NCI-H1092 (cell line): ENCODE results near the gene ATOH1.

Experiments
- DNase-seq: peaks from one replicate; lab custom pipeline; 2025; lab: John Stamatoyannopoulos, UW

The ATOH1 gene

GRCh38 chr4:93835929-93836328 lies 7.4 kb downstream of the ATOH1 start:
- no peak for DNase-seq

GRCh38 chr4:93839704-93840103 lies 11.2 kb downstream of the ATOH1 start:
- DNase-seq, result no peak

GRCh38 chr4:93841803-93842345 lies 13.3 kb downstream of the ATOH1 start:
- DNase-seq, result no peak

- DNase-seq, result no peak
Measured at GRCh38 chr4:93842601-93843252, 14.2 kb downstream of the ATOH1 start.

GRCh38 chr4:93843772-93844171 lies 15.2 kb downstream of the ATOH1 start:
- DNase-seq, result no peak

- no peak for DNase-seq
Measured at GRCh38 chr4:93852680-93853079, 24.1 kb downstream of the ATOH1 start.

- no peak for DNase-seq
Measured at GRCh38 chr4:93855926-93856325, 27.4 kb downstream of the ATOH1 start.

GRCh38 chr4:93865650-93866049 lies 37.1 kb downstream of the ATOH1 start:
- no peak for DNase-seq

GRCh38 chr4:93867416-93868001 lies 39.0 kb downstream of the ATOH1 start:
- no peak for DNase-seq

GRCh38 chr4:93870876-93871458 lies 42.4 kb downstream of the ATOH1 start:
- no peak for DNase-seq

GRCh38 chr4:93876754-93877153 lies 48.2 kb downstream of the ATOH1 start:
- no peak for DNase-seq

GRCh38 chr4:93878566-93878965 lies 50.0 kb downstream of the ATOH1 start:
- no peak for DNase-seq

GRCh38 chr4:93879919-93880318 lies 51.4 kb downstream of the ATOH1 start:
- DNase-seq, result no peak
